ENCODE measurements around the gene FAM149A. TPM values are rescaled to one million over a fixed set of nuclear protein-coding genes. Genes with fewer than 3 reads are reported as not detected.

Gene FAM149A
- total RNA-seq, 1 donor from 2014 or later, result 1.2 TPM

DNA sequence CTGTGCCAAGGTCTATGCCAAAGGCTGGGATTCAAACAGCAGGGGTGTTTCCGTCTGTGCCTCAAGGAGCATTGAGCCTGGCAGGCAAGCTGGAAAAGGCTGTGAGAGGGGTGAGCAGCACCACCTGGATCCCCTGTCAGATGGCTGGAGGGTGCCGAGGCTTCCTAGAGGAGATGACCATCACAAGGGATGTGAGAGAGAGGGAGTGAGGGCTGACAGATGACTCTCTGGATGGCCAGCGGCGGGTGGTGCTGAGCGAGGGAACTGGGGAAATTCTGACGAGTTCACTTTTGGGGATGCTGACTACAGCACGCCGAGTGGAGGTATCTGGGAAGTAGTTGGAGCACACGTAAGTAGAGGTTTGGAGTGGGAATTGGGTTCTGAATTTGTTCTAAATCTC lies 64.2 kb downstream of the FAM149A start:
- Histone ChIP-seq H3K9ac (ENCODE audit: low read length) (no peak overlapping the region), H3K36me3 (ENCODE audit: insufficient read depth, low read length) (no peaks in the 10 kb centered on the region), H3K27ac (ENCODE audit: low read depth, low read length) (no peak overlapping the region), H3K9me3 (ENCODE audit: insufficient read depth, low read depth, low read length) (no peaks in the 10 kb centered on the region), H2AFZ (ENCODE audit: low read depth, low read length) (no peak overlapping the region), H3K79me2 (ENCODE audit: insufficient read depth, low read length) (no peaks in the 10 kb centered on the region), H4K20me1 (ENCODE audit: insufficient read depth, low read length) (no peaks in the 10 kb centered on the region), H3K4me3 (ENCODE audit: insufficient read depth, low read depth, low read length) (no peak overlapping the region), H3K4me2 (ENCODE audit: low read length) (no peak overlapping the region), H3K4me1 (ENCODE audit: insufficient read depth, low read length) (no peaks in the 10 kb centered on the region), H3K27me3 (ENCODE audit: insufficient read depth, low read length) (no peaks in the 10 kb centered on the region)
- no peak overlapping the region for H3K4me3 Mint-ChIP-seq (ENCODE audit: unreplicated experiment)
- H3K27me3 Mint-ChIP-seq (ENCODE audit: low read depth, unreplicated experiment), result peaks cover 11% of the 10 kb centered on the region
- H3K27ac Mint-ChIP-seq (ENCODE audit: unreplicated experiment), result no peak overlapping the region
- no peaks in the 10 kb centered on the region for H3K4me1 Mint-ChIP-seq (ENCODE audit: low read depth, unreplicated experiment)
- peaks cover 2% of the 10 kb centered on the region for H3K9me3 Mint-ChIP-seq (ENCODE audit: unreplicated experiment)
- DNase-seq (ENCODE audit: low read depth), result no peak
- FAIRE-seq, result no peak
- no peaks in the 10 kb centered on the region for H3K36me3 Mint-ChIP-seq (ENCODE audit: low read depth, unreplicated experiment)
- TF ChIP-seq, protein P1, sequence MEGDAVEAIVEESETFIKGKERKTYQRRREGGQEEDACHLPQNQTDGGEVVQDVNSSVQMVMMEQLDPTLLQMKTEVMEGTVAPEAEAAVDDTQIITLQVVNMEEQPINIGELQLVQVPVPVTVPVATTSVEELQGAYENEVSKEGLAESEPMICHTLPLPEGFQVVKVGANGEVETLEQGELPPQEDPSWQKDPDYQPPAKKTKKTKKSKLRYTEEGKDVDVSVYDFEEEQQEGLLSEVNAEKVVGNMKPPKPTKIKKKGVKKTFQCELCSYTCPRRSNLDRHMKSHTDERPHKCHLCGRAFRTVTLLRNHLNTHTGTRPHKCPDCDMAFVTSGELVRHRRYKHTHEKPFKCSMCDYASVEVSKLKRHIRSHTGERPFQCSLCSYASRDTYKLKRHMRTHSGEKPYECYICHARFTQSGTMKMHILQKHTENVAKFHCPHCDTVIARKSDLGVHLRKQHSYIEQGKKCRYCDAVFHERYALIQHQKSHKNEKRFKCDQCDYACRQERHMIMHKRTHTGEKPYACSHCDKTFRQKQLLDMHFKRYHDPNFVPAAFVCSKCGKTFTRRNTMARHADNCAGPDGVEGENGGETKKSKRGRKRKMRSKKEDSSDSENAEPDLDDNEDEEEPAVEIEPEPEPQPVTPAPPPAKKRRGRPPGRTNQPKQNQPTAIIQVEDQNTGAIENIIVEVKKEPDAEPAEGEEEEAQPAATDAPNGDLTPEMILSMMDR (IDR thresholded peaks at IDR 0.05; ENCODE audit: insufficient read depth, low read depth, low read length), result no peak
- no peak for TF ChIP-seq EZH2 (IDR thresholded peaks at IDR 0.05; ENCODE audit: insufficient read depth, low read length)

DNA sequence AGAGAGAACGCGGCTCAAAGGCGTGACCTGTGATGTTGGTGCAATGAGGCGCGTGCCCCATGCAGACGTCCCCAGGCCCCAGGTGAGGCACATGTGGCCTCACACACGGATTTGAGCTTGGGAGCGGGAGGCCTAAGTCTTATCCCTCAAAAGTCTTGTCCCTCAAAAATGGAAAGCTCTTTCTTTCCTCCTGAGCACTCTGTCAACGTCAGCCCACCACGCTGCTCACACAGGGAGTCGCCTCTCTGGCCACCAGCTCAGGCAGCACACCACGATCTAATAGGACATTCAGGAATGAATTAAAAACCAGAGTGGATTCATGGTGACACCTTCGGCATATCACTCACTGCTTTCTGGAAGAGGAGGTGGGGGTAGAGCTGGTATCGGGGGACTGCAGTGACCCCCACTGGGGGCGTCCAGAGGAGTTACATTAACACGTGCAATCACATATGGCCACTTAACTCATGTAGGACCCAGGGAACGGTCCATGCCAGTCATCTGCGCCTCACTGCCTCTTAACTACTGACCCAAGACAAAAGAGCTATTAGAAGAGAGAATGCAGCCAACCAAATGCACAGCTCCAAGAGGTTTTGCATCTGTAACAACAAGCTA lies 64.9 kb downstream of the FAM149A start:
- Mint-ChIP-seq H3K9me3 (ENCODE audit: unreplicated experiment) (peaks cover 2% of the 10 kb centered on the region), H3K27me3 (ENCODE audit: low read depth, unreplicated experiment) (peaks cover 11% of the 10 kb centered on the region), H3K36me3 (ENCODE audit: low read depth, unreplicated experiment) (no peaks in the 10 kb centered on the region), H3K4me3 (ENCODE audit: unreplicated experiment) (no peak overlapping the region), H3K4me1 (ENCODE audit: low read depth, unreplicated experiment) (no peaks in the 10 kb centered on the region), H3K27ac (ENCODE audit: unreplicated experiment) (no peak overlapping the region)
- no peak overlapping the region for H3K27ac ChIP-seq (ENCODE audit: low read depth, low read length)
- no peaks in the 10 kb centered on the region for H4K20me1 ChIP-seq (ENCODE audit: insufficient read depth, low read length)
- DNase-seq (ENCODE audit: low read depth) (no peak), FAIRE-seq (no peak)
- no peak overlapping the region for H2AFZ ChIP-seq (ENCODE audit: low read depth, low read length)
- H3K9me3 ChIP-seq (ENCODE audit: insufficient read depth, low read depth, low read length), result no peaks in the 10 kb centered on the region
- no peaks in the 10 kb centered on the region for H3K27me3 ChIP-seq (ENCODE audit: insufficient read depth, low read length)
- H3K4me1 ChIP-seq (ENCODE audit: insufficient read depth, low read length), result no peaks in the 10 kb centered on the region
- H3K36me3 ChIP-seq (ENCODE audit: insufficient read depth, low read length), result no peaks in the 10 kb centered on the region
- no peak overlapping the region for H3K9ac ChIP-seq (ENCODE audit: low read length)
- no peak overlapping the region for H3K4me2 ChIP-seq (ENCODE audit: low read length)
- no peak overlapping the region for H3K4me3 ChIP-seq (ENCODE audit: insufficient read depth, low read depth, low read length)
- TF ChIP-seq, protein P1 (IDR thresholded peaks at IDR 0.05; ENCODE audit: insufficient read depth, low read depth, low read length), result no peak
- TF ChIP-seq EZH2 (IDR thresholded peaks at IDR 0.05; ENCODE audit: insufficient read depth, low read length), result no peak
- no peaks in the 10 kb centered on the region for H3K79me2 ChIP-seq (ENCODE audit: insufficient read depth, low read length)
